IMR-90 (cell line): ENCODE data around the gene TBCK.

Experiments
- BHLHE40 ChIP-seq: fragments of 150-350 bp; IDR thresholded peaks from 2 replicates; pipeline ENCODE4 v1.6.1; 2016; ENCODE audit warnings: mild to moderate bottlenecking, low read depth, low read length
- CTCF ChIP-seq: conservative IDR thresholded peaks from 2 replicates; pipeline ENCODE4 v1.5.1; 2012; ENCODE audit warnings: mild to moderate bottlenecking, low read depth, low read length, improper control_type of control experiment
- ELK1 ChIP-seq: fragments of 150-350 bp; IDR thresholded peaks from 2 replicates; pipeline ENCODE4 v1.6.1; 2016; ENCODE audit warnings: low read depth, mild to moderate bottlenecking, low read length, moderate library complexity, borderline replicate concordance
- MAFK ChIP-seq: IDR thresholded peaks from 2 replicates; pipeline ENCODE4 v1.6.1; 2012; ENCODE audit warnings: low read depth, low read length, improper control_type of control experiment
- MXI1 ChIP-seq: IDR thresholded peaks from 2 replicates; pipeline ENCODE4 v1.6.1; 2012; ENCODE audit warnings: low read depth, mild to moderate bottlenecking, low read length, moderate library complexity, borderline replicate concordance
- POLR2A ChIP-seq: IDR thresholded peaks from 2 replicates; pipeline ENCODE4 v1.6.1; 2012; ENCODE audit warnings: mild to moderate bottlenecking, low read depth, low read length
- RAD21 ChIP-seq: IDR thresholded peaks from 2 replicates; pipeline ENCODE4 v1.6.1; 2012; ENCODE audit warnings: low read length, improper control_type of control experiment

- TF ChIP-seq CTCF: no peak
- no peak for TF ChIP-seq MAFK
- TF ChIP-seq BHLHE40: no peak
- TF ChIP-seq MXI1: no peak
- no peak for TF ChIP-seq RAD21
- TF ChIP-seq POLR2A: no peak
- no peak for TF ChIP-seq ELK1
These were observed 28.0 kb upstream of the TBCK start for GRCh38 chr4:106343865-106344646.
